PFSK-1 (cell line): ENCODE results near the gene OTULIN.

Experiments
- FOXP2 ChIP-seq: optimal IDR thresholded peaks from 2 replicates; pipeline ENCODE3; 2011; ENCODE audit warnings: borderline replicate concordance, control low read depth, inconsistent platforms; ENCODE audit not compliant: insufficient read depth; ENCODE audit errors: extremely low read length, extremely low read depth
- POLR2AphosphoS5 ChIP-seq: IDR thresholded peaks from 2 replicates; pipeline ENCODE4 v1.6.1; 2012; ENCODE audit warnings: low read depth, mild to moderate bottlenecking, control low read depth, low read length, moderate library complexity
- SIN3A ChIP-seq: IDR thresholded peaks from 2 replicates; pipeline ENCODE4 v1.6.1; 2012; ENCODE audit warnings: mild to moderate bottlenecking, low read length, moderate library complexity, borderline replicate concordance; ENCODE audit not compliant: insufficient read depth
- TAF1 ChIP-seq: IDR thresholded peaks from 2 replicates; pipeline ENCODE4 v1.6.1; 2012; ENCODE audit warnings: low read length, control low read depth, borderline replicate concordance; ENCODE audit not compliant: insufficient read depth
- TF ChIP-seq, protein P1 (sequence below), 2 experiments: IDR thresholded peaks; 2 replicates each; pipeline versions ENCODE4 v1.6.1 to v1.8.0; 2011 to 2012; ENCODE audit warnings: low read depth in 2 of 2, low read length in 2 of 2, control low read depth in 1 of 2, inconsistent platforms in 1 of 2, mild to moderate bottlenecking in 1 of 2, moderate library complexity in 1 of 2; ENCODE audit not compliant: insufficient read depth in 1 of 2

Gene OTULIN

DNA sequence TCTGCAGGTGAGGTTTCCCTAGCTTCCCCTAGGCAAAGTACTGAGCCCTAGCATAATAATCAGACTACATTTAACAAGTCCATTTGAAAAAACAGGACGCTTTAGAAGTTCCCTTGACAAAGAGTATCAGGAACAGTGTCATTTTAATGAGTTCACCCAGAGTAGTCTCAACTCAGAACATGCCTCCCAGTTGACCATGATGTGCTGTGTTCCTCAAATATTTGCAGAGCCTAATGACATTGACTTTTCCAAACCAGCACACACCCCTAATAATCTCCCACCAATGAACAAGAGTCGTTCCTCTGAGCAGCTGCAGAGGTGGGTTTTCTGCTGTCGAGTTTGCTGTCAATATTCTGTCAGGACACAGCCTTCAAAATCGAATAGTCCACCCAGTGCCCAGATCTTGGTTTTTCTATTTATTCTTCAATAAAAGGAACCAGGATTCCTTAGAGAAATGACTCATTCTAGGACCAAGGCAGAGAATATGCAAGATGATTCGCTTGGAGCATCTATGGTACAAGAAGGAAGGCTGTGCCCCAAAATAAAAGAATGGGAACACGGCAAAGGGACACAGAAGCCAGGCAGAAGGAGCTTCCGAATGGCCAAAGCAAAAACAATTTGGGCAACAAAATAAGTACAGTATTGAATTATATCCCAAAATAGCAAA is 57.6 kb downstream of the OTULIN start:
- TF ChIP-seq SIN3A (no peak), TAF1 (no peak), FOXP2 (no peak)
- TF ChIP-seq, protein P1, sequence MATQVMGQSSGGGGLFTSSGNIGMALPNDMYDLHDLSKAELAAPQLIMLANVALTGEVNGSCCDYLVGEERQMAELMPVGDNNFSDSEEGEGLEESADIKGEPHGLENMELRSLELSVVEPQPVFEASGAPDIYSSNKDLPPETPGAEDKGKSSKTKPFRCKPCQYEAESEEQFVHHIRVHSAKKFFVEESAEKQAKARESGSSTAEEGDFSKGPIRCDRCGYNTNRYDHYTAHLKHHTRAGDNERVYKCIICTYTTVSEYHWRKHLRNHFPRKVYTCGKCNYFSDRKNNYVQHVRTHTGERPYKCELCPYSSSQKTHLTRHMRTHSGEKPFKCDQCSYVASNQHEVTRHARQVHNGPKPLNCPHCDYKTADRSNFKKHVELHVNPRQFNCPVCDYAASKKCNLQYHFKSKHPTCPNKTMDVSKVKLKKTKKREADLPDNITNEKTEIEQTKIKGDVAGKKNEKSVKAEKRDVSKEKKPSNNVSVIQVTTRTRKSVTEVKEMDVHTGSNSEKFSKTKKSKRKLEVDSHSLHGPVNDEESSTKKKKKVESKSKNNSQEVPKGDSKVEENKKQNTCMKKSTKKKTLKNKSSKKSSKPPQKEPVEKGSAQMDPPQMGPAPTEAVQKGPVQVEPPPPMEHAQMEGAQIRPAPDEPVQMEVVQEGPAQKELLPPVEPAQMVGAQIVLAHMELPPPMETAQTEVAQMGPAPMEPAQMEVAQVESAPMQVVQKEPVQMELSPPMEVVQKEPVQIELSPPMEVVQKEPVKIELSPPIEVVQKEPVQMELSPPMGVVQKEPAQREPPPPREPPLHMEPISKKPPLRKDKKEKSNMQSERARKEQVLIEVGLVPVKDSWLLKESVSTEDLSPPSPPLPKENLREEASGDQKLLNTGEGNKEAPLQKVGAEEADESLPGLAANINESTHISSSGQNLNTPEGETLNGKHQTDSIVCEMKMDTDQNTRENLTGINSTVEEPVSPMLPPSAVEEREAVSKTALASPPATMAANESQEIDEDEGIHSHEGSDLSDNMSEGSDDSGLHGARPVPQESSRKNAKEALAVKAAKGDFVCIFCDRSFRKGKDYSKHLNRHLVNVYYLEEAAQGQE (IDR thresholded peaks at IDR 0.05; ENCODE audit: insufficient read depth in 1 of 2, low read depth in 2 of 2, low read length in 2 of 2) = no peak

DNA sequence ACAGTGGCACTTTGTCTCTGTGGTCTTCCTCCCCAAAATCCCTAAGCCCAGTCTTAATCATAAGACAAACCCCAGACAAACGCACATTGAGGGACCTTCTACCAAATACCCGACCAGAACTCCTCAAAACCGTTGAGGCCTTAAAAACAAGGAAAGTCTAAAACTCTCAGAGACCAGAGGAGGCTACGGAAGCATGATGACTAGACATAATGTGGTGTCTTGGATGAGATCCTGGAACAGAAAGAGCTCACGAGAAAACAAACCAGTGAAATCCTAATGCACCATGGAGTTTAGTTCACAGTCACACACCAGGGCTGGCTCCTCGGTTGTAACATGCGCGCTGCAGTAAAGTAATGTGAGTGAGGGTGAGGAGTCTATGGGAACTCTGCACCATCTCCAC is 58.4 kb downstream of the OTULIN start:
- TF ChIP-seq POLR2AphosphoS5 = no peak
- TF ChIP-seq FOXP2 = no peak
- TF ChIP-seq SIN3A = no peak
- TF ChIP-seq, protein P1 (IDR thresholded peaks at IDR 0.05; ENCODE audit: insufficient read depth in 1 of 2, low read depth in 2 of 2, low read length in 2 of 2) = no peak
- TF ChIP-seq TAF1 = no peak

DNA sequence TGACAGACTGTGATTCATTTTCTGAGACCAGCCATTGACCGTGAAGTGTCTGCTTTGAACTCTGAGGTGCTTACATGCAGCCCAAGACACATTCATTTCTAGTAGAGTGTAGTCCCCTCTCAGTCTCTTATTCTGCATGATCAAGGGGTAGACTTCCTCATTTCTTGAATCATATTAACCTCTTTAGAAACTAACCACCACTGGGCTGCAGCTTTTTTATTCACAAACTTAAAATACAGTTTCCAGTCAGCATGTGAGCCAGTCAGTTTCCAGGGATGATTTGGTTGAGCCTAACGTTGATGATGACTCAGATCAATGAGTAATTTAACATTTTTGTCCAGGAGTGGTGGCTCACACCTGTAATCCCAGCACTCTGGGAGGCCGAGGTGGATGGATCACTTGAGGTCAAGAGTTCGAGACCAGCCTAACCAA is 59.2 kb downstream of the OTULIN start:
- TF ChIP-seq, protein P1 (IDR thresholded peaks at IDR 0.05; ENCODE audit: insufficient read depth in 1 of 2, low read depth in 2 of 2, low read length in 2 of 2) = no peak
- TF ChIP-seq TAF1 (no peak), FOXP2 (no peak), SIN3A (no peak), POLR2AphosphoS5 (no peak)

DNA sequence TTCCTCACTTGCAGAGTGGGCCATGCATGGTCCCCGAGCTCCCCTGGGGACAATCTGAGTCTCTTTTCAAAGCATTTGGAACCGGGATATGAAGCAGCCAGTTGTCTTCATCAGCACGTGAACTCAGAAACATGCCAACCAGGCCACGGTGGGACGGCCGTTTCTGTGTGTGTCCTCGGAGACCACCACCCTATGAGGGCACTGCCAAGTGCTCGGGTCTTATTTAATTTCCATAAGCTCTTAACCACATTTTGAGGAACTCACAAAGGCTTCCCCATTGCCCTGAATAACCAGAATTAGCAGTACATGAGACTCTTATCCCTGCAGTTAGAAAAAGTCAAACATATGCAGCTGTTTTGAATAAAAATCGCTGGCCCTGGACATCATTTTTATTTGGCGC is 60.1 kb downstream of the OTULIN start:
- TF ChIP-seq TAF1 = no peak
- TF ChIP-seq, protein P1 (IDR thresholded peaks at IDR 0.05; ENCODE audit: insufficient read depth in 1 of 2, low read depth in 2 of 2, low read length in 2 of 2) = no peak
- no peak for TF ChIP-seq FOXP2
- TF ChIP-seq POLR2AphosphoS5 = no peak
- TF ChIP-seq SIN3A = no peak

DNA sequence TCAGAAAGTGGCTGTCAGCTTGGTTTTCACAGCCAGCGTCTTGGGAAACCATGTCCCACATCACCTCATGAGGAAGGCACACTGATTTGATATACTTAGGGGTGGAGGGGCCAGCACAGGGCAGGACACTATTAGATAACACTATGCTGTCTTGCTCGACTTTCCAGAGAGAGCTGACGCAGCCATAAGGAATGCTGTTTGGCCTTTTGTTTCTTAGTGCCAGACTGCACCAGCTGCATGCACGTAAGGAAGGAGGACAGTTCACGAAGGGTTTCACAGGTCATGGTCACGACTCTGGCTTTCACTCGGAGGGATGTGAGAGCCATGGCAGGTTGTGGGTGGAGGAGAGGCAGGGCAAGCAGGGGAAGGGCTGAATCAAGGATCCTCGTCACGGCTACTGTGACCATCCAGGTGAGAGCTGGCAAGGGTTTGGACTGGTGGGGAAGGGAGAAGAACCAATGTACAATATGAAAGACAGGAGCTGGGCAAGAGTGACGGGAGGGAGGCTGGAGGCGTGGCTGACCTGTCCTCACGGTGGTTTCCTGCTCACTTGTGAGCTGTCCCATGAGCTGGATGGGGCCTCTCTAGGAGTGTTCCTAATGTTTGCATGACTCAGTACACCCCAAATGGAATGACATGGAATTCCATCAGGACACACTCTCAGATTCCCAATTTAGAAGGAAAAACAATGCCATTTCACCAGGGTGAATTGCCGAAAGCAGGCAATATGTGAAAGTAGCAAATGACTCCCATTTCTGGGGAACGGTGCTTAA is 61.7 kb downstream of the OTULIN start:
- TF ChIP-seq, protein P1 (IDR thresholded peaks at IDR 0.05; ENCODE audit: insufficient read depth in 1 of 2, low read depth in 2 of 2, low read length in 2 of 2) = no peak
- no peak for TF ChIP-seq POLR2AphosphoS5
- TF ChIP-seq TAF1 = no peak
